Prostate gland (tissue), 2 donors: Measurements from ENCODE around the gene CMPK1. TPM values are rescaled to one million over a fixed set of nuclear protein-coding genes. Genes with fewer than 3 reads are reported as not detected.
"Not testable (repeated sequence)": the region's sequence is repeated elsewhere in the genome, so short reads cannot be mapped to it uniquely, and the experiment has no call there.

Experiments
- DNase-seq: peaks from one replicate; pipeline ENCODE4 v3.0.0-alpha.2; 2019; ENCODE audit warnings: low spot score
- H3K27ac ChIP-seq, 2 donors: fragments of 200-600 bp; sonication (generic); 2 replicates each; pipeline ENCODE4 v1.5.1; 2017 to 2019
- H3K27me3 ChIP-seq: fragments of 200-600 bp; sonication (generic); replicated peaks from 2 replicates; pipeline ENCODE4 v1.5.1; 2019; ENCODE audit not compliant: insufficient read depth
- H3K36me3 ChIP-seq, 2 donors: fragments of 200-600 bp; sonication (generic); 1 replicate in 1 of 2; 2 replicates in 1 of 2; pipeline versions ENCODE4 v1.5.1 to v1.8.1; 2017 to 2019
- H3K4me1 ChIP-seq: fragments of 200-600 bp; sonication (generic); replicated peaks from 2 replicates; pipeline ENCODE4 v1.5.1; 2019
- H3K4me3 ChIP-seq, 2 donors: fragments of 200-600 bp; sonication (generic); 2 replicates each; pipeline ENCODE4 v1.5.1; 2017 to 2019
- H3K9me3 ChIP-seq: fragments of 200-600 bp; sonication (generic); 2 replicates; pipeline ENCODE4 v1.5.1; 2017
- CTCF ChIP-seq, 4 experiments: fragments of 200-600 bp in 2 of 4; fragments of 450-650 bp in 2 of 4; sonication (generic) in 2 of 4; IDR thresholded peaks; 1 replicate in 3 of 4; 2 replicates in 1 of 4; pipeline ENCODE4 v1.5.1; 2016 to 2019; ENCODE audit warnings: antibody characterized with exemption in 4 of 4, mild to moderate bottlenecking in 2 of 4, moderate library complexity in 2 of 4
- POLR2A ChIP-seq: fragments of 450-650 bp; IDR thresholded peaks from one replicate; pipeline ENCODE4 v1.6.1; 2016; ENCODE audit warnings: antibody characterized with exemption, mild to moderate bottlenecking
- POLR2AphosphoS5 ChIP-seq: sonication (generic); formaldehyde crosslinking; IDR thresholded peaks from one replicate; pipeline ENCODE4 v1.6.1; 2017; ENCODE audit warnings: antibody characterized with exemption
- WGBS: methylation state at CpG from one replicate; pipeline ENCODE4 v1.1.5; 2018; 5-methylcytosine and 5-hydroxymethylcytosine counted together
- intact Hi-C: fragments of 100-400 bp; cut with DNase I; formaldehyde crosslinking; loops from one replicate; pipeline ENCODE4 v1.14.2; 2022
- total RNA-seq, 2 donors: library from RNA; depleted of rRNA; stranded (reverse); fragments of >200 nt; gene quantifications; one replicate each; pipeline ENCODE4 v1.1.0, GENCODE V29; 2016

CMPK1 gene
- total RNA-seq, 2 donors from 2014 or later: 54.9 to 152 TPM

- H3K27me3 ChIP-seq: no peaks in the 10 kb centered on the region
- no peak overlapping the region for H3K27ac ChIP-seq
- no peak overlapping the region for H3K4me3 ChIP-seq
- DNase-seq: no peak
- no peaks in the 10 kb centered on the region for H3K36me3 ChIP-seq
- TF ChIP-seq POLR2A: no peak
- intact Hi-C loops: loop anchor here (10.0 kb wide), 1 partner anchor 386 kb away; no protein-coding TSS in a partner anchor
- H3K4me1 ChIP-seq: no peaks in the 10 kb centered on the region
- H3K9me3 ChIP-seq: no peaks in the 10 kb centered on the region
Observed at GRCh38 chr1:47338249-47339077, 4.9 kb downstream of the CMPK1 start.

GRCh38 chr1:47340227-47340626 is 6.6 kb downstream of the CMPK1 start:
- WGBS: 57% methylated on average over 4 of the region's 4 CpGs

GRCh38 chr1:47346979-47347378 is 13.4 kb downstream of the CMPK1 start:
- DNase-seq, intact Hi-C loops, H3K4me3 ChIP-seq, H3K9me3 ChIP-seq, H3K4me1 ChIP-seq, H3K36me3 ChIP-seq, H3K27ac ChIP-seq, H3K27me3 ChIP-seq: not testable (repeated sequence)
- WGBS: 93% methylated on average over 5 of the region's 5 CpGs

More at GRCh38 chr1:47340227-47340626, 6.6 kb downstream of the CMPK1 start:
- TF ChIP-seq POLR2A (no peak), CTCF (IDR thresholded peaks at IDR 0.05) (no peak), POLR2AphosphoS5 (no peak)
- H3K36me3 ChIP-seq: no peaks in the 10 kb centered on the region
- no peak for DNase-seq
- no peak overlapping the region for H3K4me3 ChIP-seq
- H3K27me3 ChIP-seq: no peaks in the 10 kb centered on the region
- intact Hi-C loops: no loop called here
- H3K9me3 ChIP-seq: no peaks in the 10 kb centered on the region
- H3K4me1 ChIP-seq: no peaks in the 10 kb centered on the region
- H3K27ac ChIP-seq: no peak overlapping the region

- Histone ChIP-seq H3K36me3 (no peaks in the 10 kb centered on the region), H3K9me3 (no peaks in the 10 kb centered on the region), H3K4me3 (no peak overlapping the region), H3K27me3 (no peaks in the 10 kb centered on the region), H3K4me1 (no peaks in the 10 kb centered on the region), H3K27ac (no peak overlapping the region)
- intact Hi-C loops: no loop called here
- no peak for DNase-seq
- TF ChIP-seq POLR2AphosphoS5: no peak
- no peak for TF ChIP-seq CTCF (IDR thresholded peaks at IDR 0.05)
- 81% methylated on average over 9 of the region's 9 CpGs for WGBS
Observed at GRCh38 chr1:47347735-47348134, 14.1 kb downstream of the CMPK1 start.

GRCh38 chr1:47348246-47348645 is 14.7 kb downstream of the CMPK1 start:
- no peaks in the 10 kb centered on the region for H3K9me3 ChIP-seq
- 25% methylated on average over 1 of the region's 1 CpG for WGBS
- no peak for DNase-seq
- no peaks in the 10 kb centered on the region for H3K4me1 ChIP-seq
- no peaks in the 10 kb centered on the region for H3K36me3 ChIP-seq
- H3K27ac ChIP-seq: no peak overlapping the region
- no peak for TF ChIP-seq POLR2A
- TF ChIP-seq CTCF (IDR thresholded peaks at IDR 0.05): no peak
- TF ChIP-seq POLR2AphosphoS5: no peak
- no peaks in the 10 kb centered on the region for H3K27me3 ChIP-seq
- intact Hi-C loops: no loop called here
- no peak overlapping the region for H3K4me3 ChIP-seq

GRCh38 chr1:47351305-47351704 is 17.7 kb downstream of the CMPK1 start:
- Histone ChIP-seq H3K27me3 (no peaks in the 10 kb centered on the region), H3K36me3 (no peaks in the 10 kb centered on the region), H3K9me3 (no peaks in the 10 kb centered on the region), H3K4me3 (no peak overlapping the region), H3K27ac (no peak overlapping the region), H3K4me1 (no peaks in the 10 kb centered on the region)
- intact Hi-C loops: no loop called here
- no peak for TF ChIP-seq CTCF (IDR thresholded peaks at IDR 0.05)
- TF ChIP-seq POLR2A: no peak
- TF ChIP-seq POLR2AphosphoS5: no peak
- no peak for DNase-seq
- WGBS: 100% methylated on average over 2 of the region's 2 CpGs
